HG02798 (cell line): ENCODE measurements around the gene MS4A2.

ENCODE experiments used
- ATAC-seq: cut with Tn5 transposase; IDR thresholded peaks from one replicate; pipeline ENCODE4 v1.9.1; 2021; ENCODE audit warnings: mild to moderate bottlenecking; ENCODE audit not compliant: unreplicated experiment, poor library complexity

The MS4A2 gene

GRCh38 chr11:60145677-60146076 lies 57.2 kb downstream of the MS4A2 start:
- ATAC-seq, result no peak
